GM18508 (cell line): Measurements from ENCODE around the gene DENND6A.

Source experiments
- ATAC-seq: cut with Tn5 transposase; IDR thresholded peaks from one replicate; pipeline ENCODE4 v1.9.1; 2021; ENCODE audit warnings: moderate number of reproducible peaks; ENCODE audit not compliant: insufficient read depth, unreplicated experiment

DENND6A gene

GRCh38 chr3:57696801-57697321, 4.0 kb upstream of the DENND6A start:
- ATAC-seq = no peak

- ATAC-seq = no peak
These were observed 1.3 kb upstream of the DENND6A start for GRCh38 chr3:57694146-57694545.

DNA sequence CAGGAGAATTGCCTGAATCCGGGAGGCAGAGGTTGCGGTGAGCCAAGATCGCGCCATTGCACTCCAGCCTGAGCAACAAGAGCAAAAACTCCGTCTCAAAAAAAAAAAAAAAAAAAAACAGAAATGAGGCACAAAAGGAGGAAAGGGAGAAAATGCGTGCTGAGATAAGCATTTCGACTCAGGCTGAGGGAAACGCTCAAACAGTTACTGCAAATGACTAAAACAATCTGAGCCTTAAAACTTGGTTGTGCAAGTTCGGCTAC, 813 bp downstream of the DENND6A start:
- peak; percentile 1 for ATAC-seq

- no peak for ATAC-seq
These were observed 1.3 kb downstream of the DENND6A start for GRCh38 chr3:57691411-57692132.

DNA sequence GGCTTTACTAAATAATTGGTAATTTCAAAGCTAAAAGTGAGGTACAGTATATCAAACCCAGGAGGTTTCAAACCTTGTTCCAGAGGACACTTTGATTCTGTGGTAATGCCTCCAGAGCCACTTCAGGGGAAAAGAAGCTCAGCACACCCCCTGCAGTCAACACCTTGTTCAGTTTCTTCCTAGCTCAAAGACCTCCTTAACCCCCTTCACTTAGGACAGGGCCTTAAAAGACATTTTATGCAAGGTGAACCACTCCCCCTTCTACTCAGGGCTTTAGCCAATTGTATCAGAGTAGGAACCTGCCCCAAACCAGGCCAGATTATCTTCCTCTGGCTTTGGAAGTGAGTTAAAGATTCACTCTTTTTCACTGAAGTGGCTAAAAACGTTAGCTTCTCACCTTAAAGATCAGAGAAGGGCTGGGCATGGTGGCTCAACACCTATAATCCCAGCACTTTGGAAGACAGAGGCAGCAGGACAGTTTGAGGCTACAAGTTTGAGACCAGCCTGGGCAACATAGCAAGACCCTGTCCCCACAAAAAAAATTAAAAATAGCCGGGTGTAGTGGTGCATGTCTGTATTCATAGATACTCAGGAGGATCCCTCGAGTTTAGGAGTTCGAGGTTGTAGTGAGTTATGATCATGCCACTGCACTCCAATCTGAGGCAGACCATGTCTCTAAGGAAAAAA, 3.4 kb downstream of the DENND6A start:
- no peak for ATAC-seq

GRCh38 chr3:57688291-57688690, 4.6 kb downstream of the DENND6A start:
- ATAC-seq = no peak

DNA sequence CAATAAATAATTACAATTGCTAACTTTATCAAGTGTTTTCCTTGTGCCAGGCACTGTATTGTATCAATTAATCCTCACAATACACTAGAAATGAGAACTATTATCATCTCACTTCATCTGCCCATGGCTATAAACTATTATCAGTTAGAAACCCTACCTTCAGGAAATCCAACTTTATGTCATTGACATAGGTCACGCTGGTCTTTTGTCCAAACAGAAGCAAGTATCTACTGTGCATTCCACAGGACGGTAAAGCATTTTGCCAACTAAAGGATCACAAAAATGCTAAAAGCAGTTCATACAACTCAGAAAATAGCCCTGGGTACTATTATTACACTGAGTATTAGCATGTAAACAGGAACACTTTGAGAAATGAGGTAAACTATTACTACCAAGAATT, 9.6 kb downstream of the DENND6A start:
- no peak for ATAC-seq

DNA sequence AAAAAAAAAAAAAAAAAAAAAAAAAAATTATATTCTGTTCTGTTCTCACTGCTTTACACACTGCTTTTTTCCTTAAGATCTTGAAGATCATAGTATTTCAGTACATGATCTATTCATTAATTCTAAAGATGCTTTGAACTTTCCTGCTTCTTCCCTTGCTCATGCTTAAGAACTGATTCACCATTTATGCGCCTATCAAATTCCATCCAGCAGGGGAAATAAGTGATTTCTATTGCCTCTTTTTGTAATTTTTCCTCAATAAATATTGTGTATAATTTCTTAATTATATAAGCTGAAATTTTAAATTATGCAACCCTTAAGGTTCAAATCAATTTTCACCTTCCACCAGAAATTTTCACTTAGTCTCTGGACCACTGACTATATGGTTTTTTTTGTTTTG, 10.6 kb downstream of the DENND6A start:
- no peak for ATAC-seq

GRCh38 chr3:57681691-57682090, 11.2 kb downstream of the DENND6A start:
- ATAC-seq = no peak

GRCh38 chr3:57680046-57680445, 12.8 kb downstream of the DENND6A start:
- no peak for ATAC-seq

GRCh38 chr3:57675530-57675929, 17.3 kb downstream of the DENND6A start:
- no peak for ATAC-seq

- no peak for ATAC-seq
These were observed 19.7 kb downstream of the DENND6A start for GRCh38 chr3:57673156-57673555.

GRCh38 chr3:57670543-57670942, 22.3 kb downstream of the DENND6A start:
- ATAC-seq = no peak

GRCh38 chr3:57661404-57661803, 31.5 kb downstream of the DENND6A start:
- no peak for ATAC-seq

GRCh38 chr3:57659806-57660439, 33.0 kb downstream of the DENND6A start:
- no peak for ATAC-seq

GRCh38 chr3:57659004-57659673, 33.7 kb downstream of the DENND6A start:
- ATAC-seq = no peak

- no peak for ATAC-seq
These were observed 34.3 kb downstream of the DENND6A start for GRCh38 chr3:57658536-57658935.

- no peak for ATAC-seq
These were observed 37.1 kb downstream of the DENND6A start for GRCh38 chr3:57655727-57656126.

- no peak for ATAC-seq
These were observed 38.6 kb downstream of the DENND6A start for GRCh38 chr3:57654267-57654666.

- no peak for ATAC-seq
These were observed 40.7 kb downstream of the DENND6A start for GRCh38 chr3:57652203-57652602.
